SH-SY5Y (cell line): ENCODE results near the gene LRCOL1.

Source experiments
- GATA2 ChIP-seq: IDR thresholded peaks from 2 replicates; pipeline ENCODE4 v1.6.1; 2011; ENCODE audit warnings: mild to moderate bottlenecking, low read depth, low read length
- GATA3 ChIP-seq: IDR thresholded peaks from 2 replicates; pipeline ENCODE4 v1.6.1; 2011; ENCODE audit warnings: low read depth, mild to moderate bottlenecking, low read length, moderate library complexity

DNA sequence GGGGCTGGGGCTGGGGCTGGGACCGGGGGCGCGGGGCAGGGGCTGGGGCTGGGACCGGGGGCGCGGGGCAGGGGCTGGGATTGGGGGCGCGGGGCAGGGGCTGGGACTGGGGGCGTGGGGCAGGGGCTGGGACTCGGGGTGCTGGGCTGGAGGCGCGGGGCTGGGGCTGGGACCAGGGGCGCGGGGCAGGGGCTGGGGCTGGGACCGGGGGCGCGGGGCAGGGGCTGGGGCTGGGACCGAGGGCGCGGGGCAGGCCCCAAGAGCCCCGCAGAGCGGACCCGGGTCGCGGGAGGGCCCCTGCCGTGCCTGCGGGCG is 8.6 kb upstream of the LRCOL1 start:
- TF ChIP-seq GATA2 (no peak), GATA3 (no peak)
